Activated CD4-positive, alpha-beta T cell treated with anti-CD3 and anti-CD28 coated beads, Interleukin-2, amount 10 ng/mL, durations not matched to agents 7 days and 5 days (primary cell): Measurements from ENCODE around the gene TIMM44. TPM values are rescaled to one million over a fixed set of nuclear protein-coding genes. Genes with fewer than 3 reads are reported as not detected.
"Not testable (repeated sequence)": the region's sequence is repeated elsewhere in the genome, so short reads cannot be mapped to it uniquely, and the experiment has no call there.

Experiments used
- CTCF ChIA-PET: fragments of 350-600 bp; sonication (Branson Sonifier 250); formaldehyde crosslinking; loops from one replicate; lab custom pipeline; 2021; ENCODE audit warnings: antibody characterized with exemption; lab: Charles Lee
- POLR2A ChIA-PET: fragments of 350-600 bp; sonication (Branson Sonifier 250); formaldehyde crosslinking; loops from one replicate; lab custom pipeline; 2021; ENCODE audit warnings: antibody characterized with exemption; lab: Charles Lee
- DNase-seq: peaks from one replicate; pipeline ENCODE4 v3.0.0-alpha.2; 2020
- H3K27ac Mint-ChIP-seq: one replicate; pipeline ENCODE4 v1.8.0; 2021; ENCODE audit warnings: mild to moderate bottlenecking, moderate library complexity, mixed read lengths
- H3K27me3 Mint-ChIP-seq: one replicate; pipeline ENCODE4 v1.8.0; 2021; ENCODE audit warnings: mixed read lengths
- H3K36me3 Mint-ChIP-seq: one replicate; pipeline ENCODE4 v1.8.0; 2021; ENCODE audit warnings: low read depth, mixed read lengths
- H3K4me1 Mint-ChIP-seq: one replicate; pipeline ENCODE4 v1.8.0; 2021; ENCODE audit warnings: mixed read lengths
- H3K4me3 Mint-ChIP-seq: one replicate; pipeline ENCODE4 v1.8.0; 2021; ENCODE audit warnings: mild to moderate bottlenecking, moderate library complexity, mixed read lengths
- H3K9me3 Mint-ChIP-seq: one replicate; pipeline ENCODE4 v1.8.0; 2021; ENCODE audit warnings: mixed read lengths
- total RNA-seq, 2 experiments: library from RNA; stranded (reverse); gene quantifications; one replicate each; pipeline ENCODE4 v1.2.3, GENCODE V29; 2021

TIMM44 gene
- total RNA-seq, 2 experiments from 2014 or later = 44.0 to 59.9 TPM

GRCh38 chr19:7961082-7961481 lies 17.6 kb upstream of the TIMM44 start:
- H3K27ac Mint-ChIP-seq, H3K9me3 Mint-ChIP-seq, DNase-seq, H3K4me1 Mint-ChIP-seq, H3K4me3 Mint-ChIP-seq, H3K27me3 Mint-ChIP-seq, POLR2A ChIA-PET: not testable (repeated sequence)
- CTCF ChIA-PET = interaction anchor here (1.2 kb wide), 1 partner anchor 17 kb away, joined by 3 read pairs; no protein-coding TSS in a partner anchor
- H3K36me3 Mint-ChIP-seq = peaks cover 11% of the 10 kb centered on the region

- CTCF ChIA-PET = interaction anchor here (0.8 to 1.2 kb wide), 2 partner anchors 16 to 69 kb away, joined by 3 read pairs; partner anchors contain the start of gene TIMM44
- no peak overlapping the region for H3K4me3 Mint-ChIP-seq
- no peak overlapping the region for H3K27ac Mint-ChIP-seq
- no peaks in the 10 kb centered on the region for H3K27me3 Mint-ChIP-seq
- peaks cover 1% of the 10 kb centered on the region for H3K4me1 Mint-ChIP-seq
- peaks cover 9% of the 10 kb centered on the region for H3K36me3 Mint-ChIP-seq
- POLR2A ChIA-PET = no interaction called here
- no peak for DNase-seq
- no peaks in the 10 kb centered on the region for H3K9me3 Mint-ChIP-seq
Measured at GRCh38 chr19:7959211-7959610, 15.7 kb upstream of the TIMM44 start.

GRCh38 chr19:7955696-7956095 lies 12.2 kb upstream of the TIMM44 start:
- Mint-ChIP-seq H3K4me1 (peaks cover 1% of the 10 kb centered on the region), H3K27ac (no peak overlapping the region), H3K27me3 (no peaks in the 10 kb centered on the region), H3K4me3 (no peak overlapping the region), H3K36me3 (peaks cover 2% of the 10 kb centered on the region), H3K9me3 (no peaks in the 10 kb centered on the region)
- POLR2A ChIA-PET = interaction anchor here (0.9 kb wide), 1 partner anchor 12 kb away, joined by 3 read pairs; the partner anchor contains the start of gene TIMM44
- DNase-seq = no peak
- CTCF ChIA-PET = no interaction called here

GRCh38 chr19:7953576-7953975 lies 10.1 kb upstream of the TIMM44 start:
- Mint-ChIP-seq H3K27me3 (no peaks in the 10 kb centered on the region), H3K4me1 (no peaks in the 10 kb centered on the region), H3K9me3 (no peaks in the 10 kb centered on the region), H3K36me3 (no peaks in the 10 kb centered on the region), H3K4me3 (no peak overlapping the region), H3K27ac (no peak overlapping the region)
- POLR2A ChIA-PET = no interaction called here
- CTCF ChIA-PET = interaction anchor here (0.6 to 2.5 kb wide), 2 partner anchors 10 to 22 kb away, joined by 4 to 12 read pairs; partner anchors contain the start of gene TIMM44
- DNase-seq = no peak

GRCh38 chr19:7953060-7953459 lies 9.6 kb upstream of the TIMM44 start:
- ChIA-PET CTCF (interaction anchor here (0.6 to 2.5 kb wide), 2 partner anchors 9 to 299 kb away, joined by 3 to 12 read pairs; partner anchors contain the start of gene TIMM44), POLR2A (no interaction called here)

GRCh38 chr19:7947939-7948338 lies 4.5 kb upstream of the TIMM44 start:
- ChIA-PET CTCF (no interaction called here), POLR2A (no interaction called here)
- DNase-seq = no peak
- no peaks in the 10 kb centered on the region for H3K9me3 Mint-ChIP-seq
- peaks cover 15% of the 10 kb centered on the region for H3K4me1 Mint-ChIP-seq
- no peak overlapping the region for H3K27ac Mint-ChIP-seq
- no peak overlapping the region for H3K4me3 Mint-ChIP-seq
- H3K36me3 Mint-ChIP-seq = no peaks in the 10 kb centered on the region
- H3K27me3 Mint-ChIP-seq = no peaks in the 10 kb centered on the region

More at GRCh38 chr19:7953060-7953459, 9.6 kb upstream of the TIMM44 start:
- Mint-ChIP-seq H3K9me3 (no peaks in the 10 kb centered on the region), H3K27ac (no peak overlapping the region), H3K27me3 (no peaks in the 10 kb centered on the region), H3K4me3 (no peak overlapping the region), H3K36me3 (no peaks in the 10 kb centered on the region), H3K4me1 (no peaks in the 10 kb centered on the region)
- DNase-seq = no peak

GRCh38 chr19:7944177-7944761 lies 803 bp upstream of the TIMM44 start:
- Mint-ChIP-seq H3K27me3 (no peaks in the 10 kb centered on the region), H3K36me3 (peaks cover 8% of the 10 kb centered on the region), H3K27ac (peak overlapping the region; percentile 96), H3K4me3 (peak overlapping the region; percentile 89), H3K9me3 (no peaks in the 10 kb centered on the region), H3K4me1 (peaks cover 32% of the 10 kb centered on the region)
- DNase-seq = peak; percentile 90
- ChIA-PET CTCF (interaction anchor here (0.5 to 4.8 kb wide), 31 partner anchors 8 to 1750 kb away, joined by 3 to 38 read pairs (median 4); partner anchors contain the start of genes ELAVL1, MAP2K7, RAB11B and SNAPC2), POLR2A (interaction anchor here (0.6 to 1.0 kb wide), 3 partner anchors 23 to 569 kb away, joined by 3 to 7 read pairs (median 3); partner anchors contain the start of gene ZNF414)

- ChIA-PET POLR2A (interaction anchor here (0.7 to 1.0 kb wide), 2 partner anchors 12 to 22 kb away, joined by 3 read pairs; no protein-coding TSS in a partner anchor), CTCF (interaction anchor here (0.6 to 4.8 kb wide), 16 partner anchors 10 to 447 kb away, joined by 3 to 38 read pairs (median 6); partner anchors contain the start of genes MAP2K7, RAB11B and SNAPC2)
- Mint-ChIP-seq H3K27me3 (no peaks in the 10 kb centered on the region), H3K9me3 (no peaks in the 10 kb centered on the region), H3K4me1 (peaks cover 35% of the 10 kb centered on the region), H3K27ac (peak overlapping the region; percentile 96), H3K36me3 (peaks cover 11% of the 10 kb centered on the region), H3K4me3 (peak overlapping the region; percentile 89)
- DNase-seq = no peak
Measured at GRCh38 chr19:7942981-7943443, 454 bp downstream of the TIMM44 start.

- Mint-ChIP-seq H3K4me1 (peaks cover 35% of the 10 kb centered on the region), H3K9me3 (no peaks in the 10 kb centered on the region), H3K27me3 (no peaks in the 10 kb centered on the region), H3K36me3 (peaks cover 14% of the 10 kb centered on the region), H3K4me3 (peak overlapping the region; percentile 89), H3K27ac (peak overlapping the region; percentile 68)
- no peak for DNase-seq
- ChIA-PET CTCF (interaction anchor here (4.8 kb wide), 1 partner anchor 12 kb away, joined by 38 read pairs; no protein-coding TSS in a partner anchor), POLR2A (no interaction called here)
Measured at GRCh38 chr19:7941895-7942596, 1.4 kb downstream of the TIMM44 start.

- Mint-ChIP-seq H3K4me3 (no peak overlapping the region), H3K4me1 (peaks cover 35% of the 10 kb centered on the region), H3K36me3 (peaks cover 14% of the 10 kb centered on the region), H3K27me3 (no peaks in the 10 kb centered on the region), H3K27ac (no peak overlapping the region), H3K9me3 (no peaks in the 10 kb centered on the region)
- CTCF ChIA-PET = no interaction called here
- DNase-seq = no peak
- POLR2A ChIA-PET = no interaction called here
Measured at GRCh38 chr19:7940841-7941240, 2.6 kb downstream of the TIMM44 start.

GRCh38 chr19:7934766-7935165 lies 8.7 kb downstream of the TIMM44 start:
- no peak for DNase-seq
- peaks cover 4% of the 10 kb centered on the region for H3K4me1 Mint-ChIP-seq
- peaks cover 13% of the 10 kb centered on the region for H3K36me3 Mint-ChIP-seq
- no peak overlapping the region for H3K4me3 Mint-ChIP-seq
- no peaks in the 10 kb centered on the region for H3K9me3 Mint-ChIP-seq
- H3K27ac Mint-ChIP-seq = no peak overlapping the region
- CTCF ChIA-PET = interaction anchor here (0.6 to 1.9 kb wide), 3 partner anchors 9 to 304 kb away, joined by 3 to 10 read pairs (median 6); partner anchors contain the start of gene TIMM44
- H3K27me3 Mint-ChIP-seq = no peaks in the 10 kb centered on the region
- POLR2A ChIA-PET = no interaction called here

- Mint-ChIP-seq H3K27ac (no peak overlapping the region), H3K4me1 (peaks cover 4% of the 10 kb centered on the region), H3K36me3 (peaks cover 13% of the 10 kb centered on the region), H3K4me3 (no peak overlapping the region), H3K9me3 (no peaks in the 10 kb centered on the region), H3K27me3 (no peaks in the 10 kb centered on the region)
- ChIA-PET POLR2A (no interaction called here), CTCF (interaction anchor here (0.6 to 1.9 kb wide), 3 partner anchors 10 to 305 kb away, joined by 3 to 10 read pairs (median 6); partner anchors contain the start of gene TIMM44)
- DNase-seq = no peak
Measured at GRCh38 chr19:7933828-7934725, 9.4 kb downstream of the TIMM44 start.
